CD14-positive monocyte (primary cell): ENCODE results near the gene FRMD4A. TPM values are rescaled to one million over a fixed set of nuclear protein-coding genes. Genes with fewer than 3 reads are reported as not detected.

Experiments
- DNase-seq, 3 donors: peaks; one replicate each; pipeline ENCODE4 v3.0.0-alpha.2; 2011 to 2022
- H2AFZ ChIP-seq: 2 replicates; pipeline ENCODE4 v1.6.0; 2012; ENCODE audit warnings: mild to moderate bottlenecking, low read depth, low read length, inconsistent platforms; ENCODE audit not compliant: insufficient read depth, poor library complexity, severe bottlenecking
- H3K27ac ChIP-seq, 2 donors: 1 replicate in 1 of 2; 2 replicates in 1 of 2; pipeline ENCODE4 v1.5.1; 2012 to 2013; ENCODE audit warnings: low read length in 2 of 2, control low read depth in 1 of 2, inconsistent platforms in 1 of 2, low read depth in 1 of 2, mild to moderate bottlenecking in 1 of 2
- H3K27me3 ChIP-seq, 2 donors: one replicate each; pipeline versions ENCODE4 v1.6.0 to v1.6.1; 2011 to 2013; ENCODE audit warnings: low read length in 2 of 2; ENCODE audit not compliant: control insufficient read depth in 2 of 2, insufficient read depth in 2 of 2
- H3K36me3 ChIP-seq, 2 donors: replicated peaks in 1 of 2; 1 replicate in 1 of 2; 2 replicates in 1 of 2; pipeline versions ENCODE4 v1.5.1 to v1.6.1; 2012 to 2013; ENCODE audit warnings: low read length in 2 of 2, control low read depth in 1 of 2, inconsistent platforms in 1 of 2, mild to moderate bottlenecking in 1 of 2; ENCODE audit not compliant: insufficient read depth in 2 of 2, control insufficient read depth in 1 of 2
- H3K4me1 ChIP-seq, 2 donors: 1 replicate in 1 of 2; 2 replicates in 1 of 2; pipeline versions ENCODE4 v1.5.1 to v1.6.1; 2012 to 2013; ENCODE audit warnings: low read length in 2 of 2, control low read depth in 1 of 2, inconsistent platforms in 1 of 2, mild to moderate bottlenecking in 1 of 2, moderate library complexity in 1 of 2; ENCODE audit not compliant: insufficient read depth in 2 of 2, control insufficient read depth in 1 of 2
- H3K4me2 ChIP-seq: replicated peaks from 2 replicates; pipeline ENCODE3; 2012; ENCODE audit warnings: low read length, moderate library complexity, mild to moderate bottlenecking; ENCODE audit not compliant: poor library complexity, severe bottlenecking; ENCODE audit errors: extremely low read depth
- H3K4me3 ChIP-seq, 3 experiments: fragments of 200-600 bp in 1 of 3; sonication (generic) in 1 of 3; replicated peaks in 1 of 3; 1 replicate in 2 of 3; 2 replicates in 1 of 3; pipeline ENCODE4 v1.5.1; 2011 to 2013; ENCODE audit warnings: low read length in 3 of 3, mild to moderate bottlenecking in 3 of 3, control low read depth in 2 of 3, low read depth in 2 of 3, inconsistent platforms in 1 of 3, moderate library complexity in 1 of 3
- H3K79me2 ChIP-seq: 2 replicates; pipeline ENCODE4 v1.6.0; 2012; ENCODE audit warnings: mild to moderate bottlenecking, control low read depth, inconsistent platforms, low read length, moderate library complexity; ENCODE audit not compliant: insufficient read depth
- H3K9ac ChIP-seq: 2 replicates; pipeline ENCODE4 v1.6.0; 2017; ENCODE audit warnings: low read length, mild to moderate bottlenecking; ENCODE audit not compliant: insufficient read depth, poor library complexity, severe bottlenecking
- H3K9me3 ChIP-seq, 2 donors: replicated peaks in 1 of 2; 1 replicate in 1 of 2; 2 replicates in 1 of 2; pipeline versions ENCODE4 v1.5.1 to v1.6.1; 2012 to 2013; ENCODE audit warnings: low read length in 2 of 2, control low read depth in 1 of 2; ENCODE audit not compliant: control insufficient read depth in 1 of 2, insufficient read depth in 1 of 2
- H4K20me1 ChIP-seq: 2 replicates; pipeline ENCODE4 v1.6.0; 2012; ENCODE audit warnings: mild to moderate bottlenecking, low read length, control low read depth, moderate library complexity; ENCODE audit not compliant: insufficient read depth
- H3K27ac Mint-ChIP-seq, 7 donors: one replicate each; pipeline ENCODE4 v1.8.0; 2020; ENCODE audit warnings: mild to moderate bottlenecking in 7 of 7, mixed read lengths in 7 of 7, moderate library complexity in 6 of 7, inconsistent platforms in 2 of 7
- H3K27me3 Mint-ChIP-seq, 3 donors: one replicate each; pipeline ENCODE4 v1.8.0; 2021 to 2022; ENCODE audit warnings: low read depth in 3 of 3, mild to moderate bottlenecking in 3 of 3, mixed read lengths in 3 of 3, moderate library complexity in 3 of 3, inconsistent platforms in 1 of 3
- H3K36me3 Mint-ChIP-seq, 2 donors: one replicate each; pipeline ENCODE4 v1.8.0; 2020; ENCODE audit warnings: mixed read lengths in 2 of 2, inconsistent platforms in 1 of 2, mild to moderate bottlenecking in 1 of 2
- H3K4me1 Mint-ChIP-seq: one replicate; pipeline ENCODE4 v1.8.0; 2020; ENCODE audit warnings: mild to moderate bottlenecking, mixed read lengths
- H3K4me3 Mint-ChIP-seq, 2 donors: one replicate each; pipeline ENCODE4 v1.8.0; 2020; ENCODE audit warnings: mild to moderate bottlenecking in 2 of 2, mixed read lengths in 2 of 2, moderate library complexity in 1 of 2
- H3K9me3 Mint-ChIP-seq, 7 donors: one replicate each; pipeline ENCODE4 v1.8.0; 2020 to 2022; ENCODE audit warnings: mixed read lengths in 7 of 7, mild to moderate bottlenecking in 6 of 7, moderate library complexity in 6 of 7, inconsistent platforms in 2 of 7
- CTCF ChIP-seq: fragments of 200-600 bp; IDR thresholded peaks from one replicate; pipeline ENCODE4 v1.8.0; 2022; ENCODE audit warnings: antibody characterized with exemption, mild to moderate bottlenecking
- WGBS: methylation state at CpG from one replicate; pipeline ENCODE4 v1.1.5; 2013; ENCODE audit warnings: missing lambda C conversion rate; ENCODE audit not compliant: insufficient coverage; 5-methylcytosine and 5-hydroxymethylcytosine counted together
- intact Hi-C, 2 donors: fragments of 100-400 bp; cut with micrococcal nuclease; formaldehyde crosslinking; loops; one replicate each; pipeline versions ENCODE4 v1.15.0 to v1.15.1; 2023
- polyA plus RNA-seq, 3 donors: library from polyadenylated mRNA; depleted of rRNA in 1 of 3; unstranded in 2 of 3; stranded (reverse) in 1 of 3; fragments of 300-500 nt in 2 of 3; fragments of >200 nt in 1 of 3; fragmentation: Illumina TruSeq in 2 of 3; gene quantifications; 1 replicate in 2 of 3; 2 replicates in 1 of 3; pipeline ENCODE4 v1.2.3, GENCODE V29; 2012 to 2021

Gene FRMD4A
- polyA plus RNA-seq, 3 donors: 0.12 TPM; not detected in 2

DNA sequence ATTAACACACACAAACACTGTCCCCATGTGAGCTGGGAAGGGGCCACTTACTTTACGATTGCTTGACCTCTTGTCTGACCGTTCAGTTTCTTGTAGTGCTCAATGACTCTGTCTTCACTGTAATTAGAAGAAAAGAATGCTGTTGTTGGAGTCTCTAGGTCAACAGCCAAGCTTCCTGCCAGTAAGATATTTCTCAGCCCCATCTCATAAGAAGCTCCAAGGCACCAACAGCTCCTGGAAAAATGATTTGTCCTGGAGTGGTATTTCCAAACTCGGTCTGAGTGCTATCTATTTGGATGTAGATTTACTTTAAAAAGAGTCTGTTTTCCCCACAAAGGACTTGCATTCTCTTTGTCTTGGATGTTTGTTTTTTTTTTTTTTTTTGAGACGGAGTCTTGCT, 590.3 kb downstream of the FRMD4A start:
- Histone ChIP-seq H3K36me3 (no peaks in the 10 kb centered on the region), H3K9ac (no peak overlapping the region), H3K79me2 (no peaks in the 10 kb centered on the region), H3K27me3 (no peaks in the 10 kb centered on the region), H3K27ac (no peak overlapping the region), H4K20me1 (no peaks in the 10 kb centered on the region), H3K9me3 (no peaks in the 10 kb centered on the region), H3K4me2 (no peak overlapping the region), H3K4me3 (no peak overlapping the region), H3K4me1 (peaks cover 2 to 7% of the 10 kb centered on the region in 2 donors), H2AFZ (no peak overlapping the region)
- Mint-ChIP-seq H3K27ac (no peak overlapping the region), H3K4me1 (peaks cover 8% of the 10 kb centered on the region), H3K4me3 (no peak overlapping the region), H3K36me3 (no peaks in the 10 kb centered on the region), H3K9me3 (no peaks in the 10 kb centered on the region), H3K27me3 (peaks cover 2 to 15% (median 4%) of the 10 kb centered on the region in 3 donors)
- DNase-seq: no peak
- intact Hi-C loops: no loop called here
- TF ChIP-seq CTCF: no peak
- WGBS: no CpG with 5 or more reads among the region's 4 CpGs

GRCh38 chr10:13739183-13739582, 591.5 kb downstream of the FRMD4A start:
- peaks cover 8% of the 10 kb centered on the region for H3K4me1 Mint-ChIP-seq
- no peaks in the 10 kb centered on the region for H3K27me3 ChIP-seq
- no peak overlapping the region for H3K9ac ChIP-seq
- no peak for TF ChIP-seq CTCF
- no peak overlapping the region for H3K27ac Mint-ChIP-seq
- no peak overlapping the region for H3K4me3 Mint-ChIP-seq
- H3K9me3 ChIP-seq: no peaks in the 10 kb centered on the region
- no peak overlapping the region for H3K27ac ChIP-seq
- intact Hi-C loops: no loop called here
- DNase-seq: no peak
- H3K4me3 ChIP-seq: no peak overlapping the region
- no peak overlapping the region for H3K4me2 ChIP-seq
- H3K79me2 ChIP-seq: no peaks in the 10 kb centered on the region
- no peaks in the 10 kb centered on the region for H3K36me3 Mint-ChIP-seq
- peaks cover 2 to 7% of the 10 kb centered on the region in 2 donors for H3K4me1 ChIP-seq
- WGBS: 8% methylated on average over 2 of the region's 2 CpGs
- H3K27me3 Mint-ChIP-seq: peaks cover 4 to 14% (median 5%) of the 10 kb centered on the region in 3 donors
- H3K9me3 Mint-ChIP-seq: no peaks in the 10 kb centered on the region
- H3K36me3 ChIP-seq: no peaks in the 10 kb centered on the region
- no peak overlapping the region for H2AFZ ChIP-seq
- H4K20me1 ChIP-seq: no peaks in the 10 kb centered on the region
